ENCODE measurements around the gene DAZL.

The DAZL gene

GRCh38 chr3:16589867-16590624, 15.2 kb downstream of the DAZL start:
- no peak for DNase-seq

- no peak for DNase-seq
These were observed 16.1 kb downstream of the DAZL start for GRCh38 chr3:16589120-16589519.

GRCh38 chr3:16587681-16588060, 17.6 kb downstream of the DAZL start:
- no peak for DNase-seq

- DNase-seq = no peak
These were observed 18.1 kb downstream of the DAZL start for GRCh38 chr3:16587047-16587680.

- DNase-seq = no peak
These were observed 20.3 kb downstream of the DAZL start for GRCh38 chr3:16584880-16585279.

- DNase-seq = no peak
These were observed 21.7 kb downstream of the DAZL start for GRCh38 chr3:16583551-16583950.

- no peak for DNase-seq
These were observed 35.1 kb downstream of the DAZL start for GRCh38 chr3:16570113-16570512.

GRCh38 chr3:16568532-16568931, 36.7 kb downstream of the DAZL start:
- no peak for DNase-seq

GRCh38 chr3:16568115-16568514, 37.1 kb downstream of the DAZL start:
- no peak for DNase-seq

GRCh38 chr3:16559653-16560365, 45.4 kb downstream of the DAZL start:
- DNase-seq = no peak

GRCh38 chr3:16554126-16554525, 51.1 kb downstream of the DAZL start:
- DNase-seq = no peak

- DNase-seq = no peak
These were observed 52.5 kb downstream of the DAZL start for GRCh38 chr3:16552757-16553156.

- no peak for DNase-seq
These were observed 53.8 kb downstream of the DAZL start for GRCh38 chr3:16551342-16551976.

GRCh38 chr3:16550676-16551341, 54.4 kb downstream of the DAZL start:
- peak; percentile 80 for DNase-seq

- no peak for DNase-seq
These were observed 54.9 kb downstream of the DAZL start for GRCh38 chr3:16550305-16550675.

- no peak for DNase-seq
These were observed 56.5 kb downstream of the DAZL start for GRCh38 chr3:16548721-16549120.

GRCh38 chr3:16547561-16548357, 57.5 kb downstream of the DAZL start:
- no peak for DNase-seq

- DNase-seq = no peak
These were observed 58.8 kb downstream of the DAZL start for GRCh38 chr3:16546186-16547010.

- no peak for DNase-seq
These were observed 59.6 kb downstream of the DAZL start for GRCh38 chr3:16545413-16546185.

GRCh38 chr3:16543242-16543864, 61.9 kb downstream of the DAZL start:
- DNase-seq = no peak
